SK-N-SH treated with all-trans-retinoic acid at 6 μM for 48 hours (cell line): Measurements from ENCODE around the gene FAM135A.

Experiments used
- ATAC-seq: fragments of 200-7000 bp; cut with Tn5 transposase; 3 replicates; pipeline ENCODE4 v1.9.1; 2020; ENCODE audit warnings: mild to moderate bottlenecking, moderate library complexity
- ARNTL ChIP-seq: fragments of 450-650 bp; formaldehyde crosslinking; IDR thresholded peaks from 2 replicates; pipeline ENCODE4 v1.5.0; 2020; ENCODE audit warnings: low read depth, mild to moderate bottlenecking, moderate library complexity, borderline replicate concordance
- BACH2 ChIP-seq: fragments of 250-450 bp; sonication (Bioruptor Pico); IDR thresholded peaks from 2 replicates; pipeline ENCODE4 v1.9.0; 2021; ENCODE audit warnings: mild to moderate bottlenecking, borderline replicate concordance
- CSRNP3 ChIP-seq: fragments of 250-450 bp; sonication (Bioruptor Pico); IDR thresholded peaks from 2 replicates; pipeline ENCODE4 v1.5.1; 2021; ENCODE audit warnings: mild to moderate bottlenecking, moderate library complexity
- ESRRG ChIP-seq: fragments of 250-450 bp; sonication (Bioruptor Pico); IDR thresholded peaks from 2 replicates; pipeline ENCODE4 v1.6.1; 2021; ENCODE audit warnings: mild to moderate bottlenecking
- GLIS3 ChIP-seq: fragments of 250-450 bp; sonication (Bioruptor Pico); IDR thresholded peaks from 2 replicates; pipeline ENCODE4 v1.5.0; 2020; ENCODE audit warnings: mild to moderate bottlenecking, moderate library complexity
- ISL1 ChIP-seq: fragments of 250-450 bp; sonication (Bioruptor Pico); IDR thresholded peaks from 2 replicates; pipeline ENCODE4 v2.1.2; 2022; ENCODE audit warnings: mild to moderate bottlenecking, moderate library complexity
- OSR1 ChIP-seq: fragments of 250-450 bp; sonication (Bioruptor Pico); IDR thresholded peaks from 2 replicates; pipeline ENCODE4 v1.8.0; 2022; ENCODE audit warnings: moderate library complexity, mild to moderate bottlenecking, inconsistent platforms
- PATZ1 ChIP-seq: fragments of 250-450 bp; sonication (Bioruptor Pico); IDR thresholded peaks from 2 replicates; pipeline ENCODE4 v1.8.0; 2020; ENCODE audit warnings: mild to moderate bottlenecking, moderate library complexity, borderline replicate concordance
- POU6F1 ChIP-seq: fragments of 250-450 bp; sonication (Bioruptor Pico); IDR thresholded peaks from 2 replicates; pipeline ENCODE4 v1.8.0; 2021; ENCODE audit warnings: low read depth, mild to moderate bottlenecking, moderate library complexity, borderline replicate concordance
- PPARA ChIP-seq: fragments of 250-450 bp; sonication (Bioruptor Pico); IDR thresholded peaks from 2 replicates; pipeline ENCODE4 v1.5.0; 2020; ENCODE audit warnings: mild to moderate bottlenecking, borderline replicate concordance
- RARB ChIP-seq: fragments of 250-450 bp; sonication (Bioruptor Pico); IDR thresholded peaks from 2 replicates; pipeline ENCODE4 v1.8.0; 2021; ENCODE audit warnings: mild to moderate bottlenecking, moderate library complexity
- TCF4 ChIP-seq: fragments of 250-450 bp; sonication (Bioruptor Pico); IDR thresholded peaks from 2 replicates; pipeline ENCODE4 v1.8.0; 2021; ENCODE audit warnings: mild to moderate bottlenecking, moderate library complexity, borderline replicate concordance
- TOX ChIP-seq: fragments of 250-450 bp; sonication (Bioruptor Pico); IDR thresholded peaks from 2 replicates; pipeline ENCODE4 v1.8.0; 2021; ENCODE audit warnings: mild to moderate bottlenecking, moderate library complexity, borderline replicate concordance
- TSHZ2 ChIP-seq: fragments of 250-450 bp; sonication (Bioruptor Pico); IDR thresholded peaks from 2 replicates; pipeline ENCODE4 v1.5.0; 2020; ENCODE audit warnings: mild to moderate bottlenecking, moderate library complexity
- ZC3H10 ChIP-seq: fragments of 250-450 bp; sonication (Bioruptor Pico); IDR thresholded peaks from 2 replicates; pipeline ENCODE4 v1.5.1; 2021; ENCODE audit warnings: mild to moderate bottlenecking, moderate library complexity
- ZFP3 ChIP-seq: fragments of 250-450 bp; sonication (Bioruptor Pico); IDR thresholded peaks from 2 replicates; pipeline ENCODE4 v1.5.0; 2020; ENCODE audit warnings: mild to moderate bottlenecking, moderate library complexity
- ZFP30 ChIP-seq: fragments of 450-650 bp; formaldehyde crosslinking; IDR thresholded peaks from 2 replicates; pipeline ENCODE4 v1.5.0; 2022; ENCODE audit warnings: mild to moderate bottlenecking, moderate library complexity
- ZNF565 ChIP-seq: fragments of 450-650 bp; formaldehyde crosslinking; conservative IDR thresholded peaks from 2 replicates; pipeline ENCODE4 v1.5.0; 2020; ENCODE audit warnings: low read depth, mild to moderate bottlenecking, moderate library complexity
- ZNF70 ChIP-seq: fragments of 450-650 bp; formaldehyde crosslinking; IDR thresholded peaks from 2 replicates; pipeline ENCODE4 v1.5.0; 2020; ENCODE audit warnings: mild to moderate bottlenecking, moderate library complexity
- ZNF8 ChIP-seq: fragments of 450-650 bp; formaldehyde crosslinking; IDR thresholded peaks from 2 replicates; pipeline ENCODE4 v1.5.0; 2020; ENCODE audit warnings: mild to moderate bottlenecking, moderate library complexity

FAM135A gene

GRCh38 chr6:70530023-70530422, 116.7 kb downstream of the FAM135A start:
- no peak for ATAC-seq
- no peak for TF ChIP-seq ZNF8

GRCh38 chr6:70531133-70531532, 117.8 kb downstream of the FAM135A start:
- TF ChIP-seq ZNF70 (CRISPR knock-in tag) = no peak
- no peak for TF ChIP-seq GLIS3 (CRISPR knock-in tag)
- TF ChIP-seq BACH2 = no peak
- TF ChIP-seq ISL1 (CRISPR knock-in tag) = no peak
- no peak for TF ChIP-seq RARB
- no peak for TF ChIP-seq CSRNP3 (CRISPR knock-in tag)
- TF ChIP-seq ESRRG = no peak
- no peak for TF ChIP-seq TOX (CRISPR knock-in tag)
- no peak for TF ChIP-seq TSHZ2 (CRISPR knock-in tag)
- no peak for TF ChIP-seq ZC3H10 (CRISPR knock-in tag)
- TF ChIP-seq OSR1 (CRISPR knock-in tag) = no peak
- no peak for TF ChIP-seq ZFP3 (CRISPR knock-in tag)
- TF ChIP-seq TCF4 (CRISPR knock-in tag) = no peak
- TF ChIP-seq PATZ1 (CRISPR knock-in tag) = no peak
- TF ChIP-seq ZNF565 (CRISPR knock-in tag) = no peak
- no peak for TF ChIP-seq POU6F1
- no peak for ATAC-seq

- no peak for ATAC-seq
Observed at GRCh38 chr6:70537266-70537665, 124.0 kb downstream of the FAM135A start.

More at GRCh38 chr6:70537266-70537665, 124.0 kb downstream of the FAM135A start:
- TF ChIP-seq ARNTL (CRISPR knock-in tag) (no peak), POU6F1 (no peak), ZNF8 (no peak), BACH2 (no peak), GLIS3 (CRISPR knock-in tag) (no peak), PPARA (CRISPR knock-in tag) (no peak), ZFP30 (CRISPR knock-in tag) (no peak), ZFP3 (CRISPR knock-in tag) (no peak), TOX (CRISPR knock-in tag) (no peak)
- TF ChIP-seq, all 23 proteins: peak for 0
